ENCODE results near the gene CRTC1. TPM values are rescaled to one million over a fixed set of nuclear protein-coding genes. Genes with fewer than 3 reads are reported as not detected.

Gene CRTC1
- polyA plus RNA-seq, 2 of the 4 experiments (the other 2 are of a cell fraction): 0.87 to 4.0 TPM

DNA sequence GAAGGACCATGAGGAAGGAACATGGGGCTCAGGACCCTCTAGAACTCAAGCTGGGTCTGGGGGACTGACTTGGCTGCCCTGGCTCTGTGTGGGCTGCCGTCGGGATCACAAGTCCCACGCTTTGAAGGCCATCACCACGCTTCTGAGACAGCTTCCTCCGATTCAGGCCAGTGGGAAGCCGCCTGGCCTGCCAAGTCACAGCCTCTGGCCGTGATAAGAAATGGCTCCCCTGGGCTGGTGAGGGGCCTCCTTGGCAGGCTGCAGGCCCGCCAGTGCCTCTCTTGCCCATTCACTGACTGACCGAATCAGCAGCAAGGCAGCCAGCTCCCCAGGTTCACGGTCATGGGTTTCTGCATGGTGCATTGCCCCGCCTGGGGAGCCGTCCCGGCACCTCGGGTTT is 58.8 kb downstream of the CRTC1 start (continued):
- TF ChIP-seq EHF (CRISPR knock-in tag; IDR thresholded peaks at IDR 0.05) (no peak), RCOR1 (IDR thresholded peaks at IDR 0.05; ENCODE audit: low read depth, low read length) (no peak), POLR2A (IDR thresholded peaks at IDR 0.05; ENCODE audit: low read length) (no peak), SMC3 (IDR thresholded peaks at IDR 0.05) (no peak)
- TF ChIP-seq, protein P1, sequence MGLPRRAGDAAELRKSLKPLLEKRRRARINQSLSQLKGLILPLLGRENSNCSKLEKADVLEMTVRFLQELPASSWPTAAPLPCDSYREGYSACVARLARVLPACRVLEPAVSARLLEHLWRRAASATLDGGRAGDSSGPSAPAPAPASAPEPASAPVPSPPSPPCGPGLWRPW (IDR thresholded peaks at IDR 0.05): no peak

DNA sequence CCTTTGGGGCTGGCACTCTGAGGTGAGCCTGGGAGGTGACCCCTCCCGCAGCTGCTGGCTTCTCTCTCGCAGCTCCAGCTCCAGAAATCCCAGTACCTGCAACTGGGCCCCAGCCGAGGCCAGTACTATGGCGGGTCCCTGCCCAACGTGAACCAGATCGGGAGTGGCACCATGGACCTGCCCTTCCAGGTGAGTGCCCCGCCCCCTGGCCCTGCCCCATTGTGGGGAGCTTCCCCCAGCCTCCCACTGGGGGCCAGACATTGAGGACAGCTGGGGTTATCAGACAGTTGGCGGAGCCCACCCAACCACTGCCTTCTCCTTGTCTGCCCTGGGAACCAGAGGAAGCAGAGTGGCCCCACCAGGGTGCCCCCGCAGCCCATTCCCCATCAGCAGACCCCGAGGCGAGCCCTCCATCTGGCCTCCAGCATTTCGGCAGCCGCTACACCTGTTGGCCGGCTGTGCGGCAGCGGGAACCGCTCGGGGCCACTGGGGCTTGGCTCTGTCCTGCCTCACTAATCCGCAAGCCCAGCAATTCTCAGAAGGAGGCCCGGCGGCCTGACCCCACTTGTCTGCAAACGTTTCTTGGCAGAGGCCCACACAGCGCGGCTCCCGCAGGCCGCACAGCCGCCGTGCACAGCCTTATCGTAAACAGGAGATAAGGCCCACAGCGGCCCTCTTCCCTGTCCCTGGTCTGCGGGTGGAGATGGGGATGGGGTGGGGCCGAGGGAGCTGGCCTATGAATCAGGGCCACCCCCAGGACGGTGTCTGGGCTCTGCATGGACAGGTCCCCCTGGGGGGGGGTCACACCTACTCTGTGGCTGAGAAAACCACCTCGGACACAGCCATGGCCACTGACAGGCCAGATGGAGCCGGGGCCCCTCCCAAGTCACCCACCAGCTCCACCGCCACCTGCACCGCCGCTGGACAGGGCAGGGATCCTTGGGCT is 59.6 kb downstream of the CRTC1 start:
- no peak for DNase-seq (ENCODE audit: low read depth in 1 of 2, low spot score in 1 of 2)
- no peaks in the 10 kb centered on the region for H3K9me3 ChIP-seq
- FAIRE-seq: no peak
- no peak overlapping the region for H3K4me3 ChIP-seq
- H3K4me1 ChIP-seq: peaks cover under 1% of the 10 kb centered on the region; the same call in 1 of the 3 replicates
- POLR2A ChIA-PET: no interaction called here
- WGBS (ENCODE audit: missing lambda C conversion rate): 86% methylated on average over 20 of the region's 38 CpGs
- CTCF ChIA-PET: no interaction called here
- H3K27ac ChIP-seq: no peak overlapping the region
- TF ChIP-seq HEYL (CRISPR knock-in tag; IDR thresholded peaks at IDR 0.05) (no peak), FOSL2 (IDR thresholded peaks at IDR 0.05) (no peak), FOSL2 (CRISPR knock-in tag; IDR thresholded peaks at IDR 0.05) (no peak), MAFK (IDR thresholded peaks at IDR 0.05; ENCODE audit: partially characterized antibody) (peak; percentile 13)
- H3K4me2 ChIP-seq: no peak overlapping the region
- ATAC-seq: no peak; a peak in 1 of 6 replicates

DNA sequence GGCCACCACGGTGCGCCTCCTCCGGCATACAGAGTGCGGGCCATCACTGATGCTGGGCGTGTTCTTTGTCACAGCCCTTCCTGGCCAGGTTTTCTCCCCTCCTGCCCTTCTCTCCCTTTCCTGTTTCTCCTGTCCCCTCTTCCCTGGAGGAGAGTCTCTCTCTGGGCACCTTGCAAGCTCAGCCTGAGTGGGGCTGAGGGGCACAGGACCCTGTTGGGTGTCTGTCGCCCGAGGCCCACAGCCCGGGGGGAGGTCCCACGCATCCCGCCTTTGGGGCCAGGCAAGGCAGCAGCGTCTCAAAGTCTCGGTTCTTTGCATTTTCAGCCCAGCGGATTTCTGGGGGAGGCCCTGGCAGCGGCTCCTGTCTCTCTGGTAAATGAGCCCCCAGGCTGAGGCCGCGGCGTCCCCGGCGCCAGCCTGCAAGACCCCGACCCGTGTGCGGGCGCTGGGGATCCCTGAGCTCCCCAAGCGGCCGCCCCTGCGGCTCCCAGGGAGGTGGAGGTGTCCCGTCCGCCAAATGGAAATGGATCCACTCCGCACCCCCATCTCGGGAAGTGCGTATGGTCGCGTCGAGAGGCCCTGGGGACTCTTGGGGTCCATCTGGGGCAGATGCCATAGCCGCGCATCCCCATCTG is 60.4 kb downstream of the CRTC1 start:
- DNase-seq (ENCODE audit: low read depth in 1 of 2, low spot score in 1 of 2) (no peak), FAIRE-seq (no peak), ATAC-seq (no peak; a peak in 1 of 6 replicates)
- H3K27ac ChIP-seq: no peak overlapping the region
- WGBS (ENCODE audit: missing lambda C conversion rate): 93% methylated on average over 14 of the region's 36 CpGs
- ChIA-PET POLR2A (no interaction called here), CTCF (no interaction called here)
- H3K9me3 ChIP-seq: no peaks in the 10 kb centered on the region
- no peak for TF ChIP-seq ZNF302 (CRISPR knock-in tag; IDR thresholded peaks at IDR 0.05)
- no peak overlapping the region for H3K4me2 ChIP-seq
- no peaks in the 10 kb centered on the region for H3K4me1 ChIP-seq
- H3K4me3 ChIP-seq: no peak overlapping the region

DNA sequence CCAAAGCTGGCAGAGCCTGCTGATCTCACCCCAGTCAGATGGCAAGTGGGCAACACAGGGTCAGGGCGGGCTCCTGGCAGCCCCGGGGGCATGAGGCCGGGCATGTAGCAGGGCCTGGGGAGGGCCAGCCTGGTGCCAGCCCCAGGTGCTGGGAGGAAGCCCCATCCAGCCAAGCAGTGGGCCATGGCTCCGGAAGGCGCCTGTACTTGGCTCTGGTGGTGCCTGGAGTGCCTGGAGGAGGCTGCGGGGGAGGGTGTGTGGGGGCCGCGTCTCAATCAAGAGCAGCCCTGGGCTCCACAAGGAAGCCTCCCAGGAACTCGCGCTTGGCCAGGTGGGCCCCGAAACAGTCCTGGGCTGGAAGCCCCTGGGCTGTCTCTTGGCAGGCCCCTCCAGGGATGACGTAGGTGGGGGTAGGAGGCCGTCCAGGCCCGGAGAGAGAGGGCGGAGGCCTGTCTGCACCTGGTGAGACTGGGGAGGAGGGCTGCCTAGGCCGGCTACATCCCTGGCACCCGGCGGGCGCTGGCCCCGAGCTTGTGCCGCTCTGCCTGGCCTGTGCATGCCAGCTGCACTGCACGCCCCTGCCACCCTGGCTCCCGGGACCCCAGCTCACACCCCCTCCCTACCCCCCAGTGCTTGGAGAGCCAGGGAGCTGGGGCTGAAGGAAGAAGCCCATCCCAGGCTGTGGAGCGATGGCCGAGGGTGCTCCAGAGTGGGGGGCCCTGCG is 61.7 kb downstream of the CRTC1 start:
- Histone ChIP-seq H3K4me3 (no peak overlapping the region), H3K4me2 (no peak overlapping the region), H3K27ac (no peak overlapping the region), H3K9me3 (no peaks in the 10 kb centered on the region), H3K4me1 (no peaks in the 10 kb centered on the region)
- ChIA-PET POLR2A (no interaction called here), CTCF (interaction anchor here (0.5 kb wide), 1 partner anchor 191 kb away, joined by 3 read pairs; no protein-coding TSS in a partner anchor)
- WGBS (ENCODE audit: missing lambda C conversion rate): 93% methylated on average over 11 of the region's 26 CpGs
- no peak for TF ChIP-seq PHF8 (IDR thresholded peaks at IDR 0.05; ENCODE audit: borderline replicate concordance, low read depth)
- no peak for TF ChIP-seq ZFP36 (IDR thresholded peaks at IDR 0.05; ENCODE audit: borderline replicate concordance, partially characterized antibody)
- TF ChIP-seq EHF (CRISPR knock-in tag; IDR thresholded peaks at IDR 0.05): no peak
- no peak for TF ChIP-seq SREBF2 (IDR thresholded peaks at IDR 0.05)
- DNase-seq (ENCODE audit: low read depth in 1 of 2, low spot score in 1 of 2) (no peak), FAIRE-seq (no peak), ATAC-seq (no peak; a peak in 1 of 6 replicates)

DNA sequence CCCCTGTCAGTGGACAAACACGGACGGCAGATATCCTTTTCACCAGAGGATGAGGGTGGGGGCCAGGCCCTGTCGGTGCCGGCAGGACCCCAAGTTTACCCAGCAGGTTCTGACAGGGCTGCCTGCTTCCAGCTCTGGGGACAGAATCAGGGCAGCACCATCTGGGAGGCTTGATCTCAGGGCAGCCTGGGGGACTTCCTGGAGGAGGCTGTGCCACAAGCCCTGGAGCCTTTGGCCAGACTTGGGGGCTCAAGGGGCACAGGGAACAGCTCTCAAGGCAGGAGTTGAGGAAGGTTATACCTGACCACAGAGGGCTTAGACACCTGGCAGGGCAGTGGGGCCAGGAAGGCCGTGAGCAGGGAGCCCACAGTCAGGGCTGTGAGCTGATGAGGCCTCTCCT is 62.5 kb downstream of the CRTC1 start:
- Histone ChIP-seq H3K27ac (no peak overlapping the region), H3K4me2 (no peak overlapping the region), H3K9me3 (no peaks in the 10 kb centered on the region), H3K4me1 (no peaks in the 10 kb centered on the region), H3K4me3 (no peak overlapping the region)
- peak; percentile 57 for TF ChIP-seq ZFP36 (IDR thresholded peaks at IDR 0.05; ENCODE audit: borderline replicate concordance, partially characterized antibody)
- TF ChIP-seq FOSL2 (IDR thresholded peaks at IDR 0.05): no peak
- no peak for TF ChIP-seq FOSL2 (CRISPR knock-in tag; IDR thresholded peaks at IDR 0.05)
- DNase-seq (ENCODE audit: low read depth in 1 of 2, low spot score in 1 of 2): no peak
- ChIA-PET POLR2A (no interaction called here), CTCF (no interaction called here)
- ATAC-seq: no peak
- no peak for FAIRE-seq
- no CpG with 5 or more reads among the region's 5 CpGs for WGBS (ENCODE audit: missing lambda C conversion rate)

All from A549 (cell line).